GM10248 (cell line): ENCODE measurements around the gene KRTAP10-7.
"Not testable (repeated sequence)": the region's sequence is repeated elsewhere in the genome, so short reads cannot be mapped to it uniquely, and the experiment has no call there.

ENCODE experiments used
- CTCF ChIA-PET: fragments of 300-600 bp; sonication (Branson Sonifier 250); formaldehyde crosslinking; extraction: SDS; loops from one replicate; lab custom pipeline; 2021; ENCODE audit warnings: antibody characterized with exemption; lab: Yijun Ruan, JAX
- POLR2A ChIA-PET: fragments of 350-650 bp; sonication (Branson Sonifier 250); formaldehyde crosslinking; extraction: SDS; loops from one replicate; lab custom pipeline; 2020; ENCODE audit warnings: antibody characterized with exemption; lab: Yijun Ruan, JAX
- DNase-seq: peaks from one replicate; pipeline ENCODE4 v3.0.0; 2012; ENCODE audit errors: extremely low spot score
- TF ChIP-seq, protein P1 (sequence below): IDR thresholded peaks from 2 replicates; pipeline ENCODE4 v1.5.1; 2012; ENCODE audit warnings: mild to moderate bottlenecking, low read depth; ENCODE audit errors: extremely low read depth, missing control alignments, control extremely low read depth

The KRTAP10-7 gene

GRCh38 chr21:44636209-44637017 is 36.0 kb downstream of the KRTAP10-7 start:
- TF ChIP-seq, protein P1, sequence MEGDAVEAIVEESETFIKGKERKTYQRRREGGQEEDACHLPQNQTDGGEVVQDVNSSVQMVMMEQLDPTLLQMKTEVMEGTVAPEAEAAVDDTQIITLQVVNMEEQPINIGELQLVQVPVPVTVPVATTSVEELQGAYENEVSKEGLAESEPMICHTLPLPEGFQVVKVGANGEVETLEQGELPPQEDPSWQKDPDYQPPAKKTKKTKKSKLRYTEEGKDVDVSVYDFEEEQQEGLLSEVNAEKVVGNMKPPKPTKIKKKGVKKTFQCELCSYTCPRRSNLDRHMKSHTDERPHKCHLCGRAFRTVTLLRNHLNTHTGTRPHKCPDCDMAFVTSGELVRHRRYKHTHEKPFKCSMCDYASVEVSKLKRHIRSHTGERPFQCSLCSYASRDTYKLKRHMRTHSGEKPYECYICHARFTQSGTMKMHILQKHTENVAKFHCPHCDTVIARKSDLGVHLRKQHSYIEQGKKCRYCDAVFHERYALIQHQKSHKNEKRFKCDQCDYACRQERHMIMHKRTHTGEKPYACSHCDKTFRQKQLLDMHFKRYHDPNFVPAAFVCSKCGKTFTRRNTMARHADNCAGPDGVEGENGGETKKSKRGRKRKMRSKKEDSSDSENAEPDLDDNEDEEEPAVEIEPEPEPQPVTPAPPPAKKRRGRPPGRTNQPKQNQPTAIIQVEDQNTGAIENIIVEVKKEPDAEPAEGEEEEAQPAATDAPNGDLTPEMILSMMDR: no peak
- no peak for DNase-seq
- ChIA-PET CTCF (no interaction called here), POLR2A (no interaction called here)

DNA sequence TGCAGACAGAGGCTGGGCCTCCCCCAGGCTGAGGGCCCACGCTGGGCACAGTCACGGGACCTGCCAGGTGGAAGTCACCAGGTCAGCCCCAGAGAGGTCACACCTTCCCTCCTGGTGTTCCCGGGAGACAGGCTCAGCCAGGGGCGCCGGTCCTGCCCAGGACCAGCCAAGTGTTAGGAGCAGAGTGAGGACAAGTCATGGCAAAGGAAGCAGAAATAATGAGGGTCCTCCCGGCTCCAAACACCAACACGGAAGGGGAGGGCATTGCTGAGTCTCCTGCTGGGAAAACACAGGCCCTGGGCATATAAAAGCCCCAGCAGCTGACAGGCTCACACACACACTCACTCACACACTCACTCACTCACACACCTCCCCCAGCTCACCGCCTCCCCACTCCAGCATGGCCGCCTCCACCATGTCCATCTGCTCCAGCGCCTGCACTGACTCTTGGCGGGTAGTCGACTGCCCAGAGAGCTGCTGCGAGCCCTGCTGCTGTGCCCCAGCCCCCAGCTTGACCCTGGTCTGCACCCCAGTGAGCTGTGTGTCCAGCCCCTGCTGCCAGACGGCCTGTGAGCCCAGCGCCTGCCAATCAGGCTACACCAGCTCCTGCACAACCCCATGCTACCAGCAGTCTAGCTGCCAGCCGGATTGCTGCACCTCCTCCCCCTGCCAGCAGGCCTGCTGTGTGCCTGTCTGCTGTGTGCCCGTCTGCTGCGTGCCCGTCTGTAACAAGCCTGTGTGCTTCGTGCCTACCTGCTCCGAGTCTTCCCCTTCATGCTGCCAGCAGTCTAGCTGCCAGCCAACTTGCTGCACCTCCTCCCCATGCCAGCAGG is 36.8 kb downstream of the KRTAP10-7 start, which contains the start of gene KRTAP10-10:
Gene KRTAP10-10, plus strand, starts transcription at position 339 of the 833 bp plus-strand sequence. Its CDS starts 62 bp downstream, at position 401.
- CTCF ChIA-PET: no interaction called here
- TF ChIP-seq, protein P1: no peak
- POLR2A ChIA-PET: no interaction called here
- no peak for DNase-seq

DNA sequence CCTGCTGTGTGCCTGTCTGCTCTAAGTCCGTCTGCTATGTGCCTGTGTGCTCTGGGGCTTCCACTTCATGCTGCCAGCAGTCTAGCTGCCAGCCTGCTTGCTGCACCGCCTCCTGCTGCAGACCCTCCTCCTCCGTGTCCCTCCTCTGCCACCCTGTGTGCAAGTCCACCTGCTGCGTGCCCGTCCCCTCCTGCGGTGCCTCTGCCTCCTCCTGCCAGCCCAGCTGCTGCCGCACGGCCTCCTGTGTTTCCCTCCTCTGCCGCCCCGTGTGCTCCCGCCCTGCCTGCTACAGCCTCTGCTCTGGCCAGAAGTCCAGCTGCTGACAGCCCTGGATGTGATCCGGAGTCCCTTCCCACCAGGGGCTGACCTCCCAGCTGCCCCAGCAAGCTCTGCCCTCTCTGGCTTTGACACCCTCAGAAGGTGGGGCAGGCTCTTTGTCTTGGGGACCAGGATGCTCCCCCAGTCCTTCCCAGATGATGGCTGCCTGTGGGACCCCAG is 37.5 kb downstream of the KRTAP10-7 start:
- DNase-seq, POLR2A ChIA-PET, CTCF ChIA-PET: not testable (repeated sequence)

DNA sequence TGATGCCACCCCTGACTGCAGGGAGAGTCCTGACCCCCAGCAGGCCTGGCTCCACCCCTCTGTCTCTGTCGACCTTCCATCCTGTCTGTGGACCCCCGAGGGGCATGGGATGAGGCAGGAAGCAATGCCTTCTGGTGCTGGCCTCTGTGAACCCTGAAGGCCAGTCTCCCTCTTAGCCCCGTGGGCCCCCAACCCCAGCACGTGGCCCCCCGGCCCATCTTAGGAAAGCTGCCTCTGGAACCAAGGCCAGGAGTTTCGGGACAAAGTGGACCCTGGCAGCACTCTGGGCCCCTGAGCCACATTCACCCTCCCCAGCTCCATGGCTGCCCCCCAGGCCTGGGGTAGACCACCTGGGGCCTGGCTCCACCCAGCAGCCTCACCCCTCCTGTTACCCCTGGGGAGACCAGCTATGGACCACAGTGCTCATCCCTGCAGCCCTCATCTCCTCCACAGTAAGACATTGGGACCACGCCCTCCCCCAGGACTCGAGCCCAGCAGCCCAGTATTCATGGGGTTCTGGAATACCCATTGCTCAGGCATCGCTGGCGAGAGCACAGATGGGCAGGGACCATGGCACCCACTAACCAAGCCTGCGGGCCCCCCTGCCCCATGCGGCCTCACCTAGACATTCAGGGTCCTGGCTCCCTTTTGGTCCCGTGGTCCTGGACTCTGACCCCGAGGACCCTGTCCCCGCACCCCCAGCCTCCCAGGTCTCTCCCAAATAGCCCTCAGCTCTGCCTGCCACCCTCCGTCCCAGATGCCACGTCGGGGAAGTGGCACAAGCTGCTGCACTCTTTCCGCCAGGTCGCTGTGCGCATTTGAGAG is 38.3 kb downstream of the KRTAP10-7 start:
- CTCF ChIA-PET, POLR2A ChIA-PET, DNase-seq: not testable (repeated sequence)

DNA sequence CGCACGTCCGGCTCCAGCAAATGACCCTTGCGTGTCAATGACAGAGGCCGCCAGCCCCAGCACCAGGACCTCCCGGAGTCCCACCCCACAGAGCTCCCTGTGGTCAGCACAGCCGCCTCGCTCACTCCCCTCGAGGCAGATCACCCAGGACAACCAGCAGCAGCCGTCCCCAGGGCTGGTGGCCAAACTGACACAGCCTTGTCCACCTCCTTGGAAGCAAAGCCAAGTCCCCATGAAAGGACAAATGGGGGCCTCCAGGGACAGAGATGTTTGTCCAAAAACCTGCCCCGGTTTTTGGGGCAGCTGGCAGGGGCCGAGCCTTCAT is 38.9 kb downstream of the KRTAP10-7 start:
- TF ChIP-seq, protein P1: no peak
- POLR2A ChIA-PET: no interaction called here
- CTCF ChIA-PET: no interaction called here
- DNase-seq: no peak

- CTCF ChIA-PET: no interaction called here
- POLR2A ChIA-PET: no interaction called here
- TF ChIP-seq, protein P1: no peak
- DNase-seq: no peak
These were observed 40.4 kb downstream of the KRTAP10-7 start for GRCh38 chr21:44640761-44641160.

- CTCF ChIA-PET: no interaction called here
- DNase-seq: no peak
- TF ChIP-seq, protein P1: no peak
These were observed 43.4 kb downstream of the KRTAP10-7 start for GRCh38 chr21:44643741-44644310.

More at GRCh38 chr21:44643741-44644310, 43.4 kb downstream of the KRTAP10-7 start:
- POLR2A ChIA-PET: no interaction called here
